NCI-H82 treated with DMSO at 0.1 percent for 48 hours (cell line): ENCODE measurements around the gene RAE1.

Experiments used
- DNase-seq: peaks from one replicate; lab custom pipeline; 2025; ENCODE audit not compliant: unreplicated experiment; lab: John Stamatoyannopoulos, UW

The RAE1 gene

DNA sequence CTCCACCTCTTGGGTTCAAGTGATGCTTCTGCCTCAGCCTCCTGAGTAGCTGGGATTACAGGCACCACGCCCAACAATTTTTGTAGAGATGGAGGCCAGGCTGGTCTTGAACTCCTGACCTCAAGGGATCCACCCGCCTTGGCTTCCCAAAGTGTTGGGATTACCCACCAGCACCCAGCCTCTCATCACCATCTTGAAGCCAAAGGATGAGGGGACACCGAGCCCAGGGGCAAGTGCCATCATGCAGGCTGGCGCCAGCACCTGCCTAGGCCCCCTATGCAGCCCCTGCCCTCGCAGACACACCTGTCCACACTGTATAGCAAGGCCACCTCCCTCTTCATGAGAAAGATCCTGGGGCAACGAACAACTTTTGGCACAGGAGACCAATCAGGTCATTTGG is 34.9 kb downstream of the RAE1 start:
- DNase-seq, result no peak

DNA sequence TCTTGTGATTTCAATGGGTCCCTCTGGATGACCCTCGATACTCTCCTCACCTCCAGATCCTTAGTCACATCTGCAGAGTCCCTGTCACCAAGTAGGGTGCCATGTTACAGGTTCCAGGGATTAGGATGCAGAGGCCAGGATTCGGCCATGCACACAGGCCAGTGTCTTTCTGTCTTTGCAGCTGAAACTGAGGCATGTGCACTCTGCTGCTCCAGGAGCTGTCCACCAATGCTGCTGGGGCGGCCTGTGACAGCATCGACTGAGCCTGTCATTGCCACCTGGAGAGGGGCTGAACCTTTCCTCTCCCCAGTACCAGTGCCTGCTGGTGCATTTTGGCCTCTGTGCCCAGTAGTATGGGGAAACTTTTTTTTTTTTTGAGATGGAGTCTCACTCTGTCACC is 35.7 kb downstream of the RAE1 start:
- no peak for DNase-seq

DNA sequence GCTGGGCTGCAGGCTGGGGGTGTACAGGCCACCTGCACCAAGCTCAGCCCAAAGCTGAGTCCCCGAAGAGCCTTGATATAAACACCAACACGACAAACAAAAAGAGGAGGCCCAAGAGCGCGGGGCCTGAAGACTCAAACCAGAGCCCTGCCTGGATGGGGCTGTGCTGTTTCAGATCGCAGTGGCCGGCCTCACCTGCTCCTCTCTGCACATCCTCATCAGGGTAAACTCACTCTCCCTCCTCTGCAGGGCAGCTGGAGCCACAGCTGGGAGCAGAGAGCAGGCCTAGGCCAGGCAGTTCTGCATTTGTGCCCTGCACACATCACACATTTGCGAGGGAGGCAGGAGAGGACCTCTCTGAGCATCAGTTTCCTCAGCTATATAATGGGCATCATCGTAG is 36.4 kb downstream of the RAE1 start:
- no peak for DNase-seq

DNA sequence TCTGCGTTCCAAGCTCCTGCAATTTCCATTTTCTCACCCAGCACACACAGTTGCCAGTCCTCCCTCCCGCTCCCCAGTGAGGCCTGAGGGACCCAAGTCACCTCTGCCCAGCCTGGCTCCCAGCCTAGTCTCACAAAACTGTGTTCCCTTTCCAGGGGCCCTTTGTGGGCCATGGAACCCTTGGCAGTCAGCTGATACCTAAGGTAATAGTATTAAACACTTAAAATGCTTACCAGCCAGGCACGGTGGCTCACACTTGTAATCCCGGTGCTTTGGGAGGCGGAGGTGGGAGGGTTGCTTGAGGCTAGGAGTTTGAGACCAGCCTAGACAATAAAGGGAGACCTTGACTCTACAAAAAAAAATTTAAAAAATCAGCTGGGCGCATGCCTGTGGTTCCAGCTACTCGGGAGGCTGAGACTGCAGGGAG is 36.9 kb downstream of the RAE1 start:
- no peak for DNase-seq

DNA sequence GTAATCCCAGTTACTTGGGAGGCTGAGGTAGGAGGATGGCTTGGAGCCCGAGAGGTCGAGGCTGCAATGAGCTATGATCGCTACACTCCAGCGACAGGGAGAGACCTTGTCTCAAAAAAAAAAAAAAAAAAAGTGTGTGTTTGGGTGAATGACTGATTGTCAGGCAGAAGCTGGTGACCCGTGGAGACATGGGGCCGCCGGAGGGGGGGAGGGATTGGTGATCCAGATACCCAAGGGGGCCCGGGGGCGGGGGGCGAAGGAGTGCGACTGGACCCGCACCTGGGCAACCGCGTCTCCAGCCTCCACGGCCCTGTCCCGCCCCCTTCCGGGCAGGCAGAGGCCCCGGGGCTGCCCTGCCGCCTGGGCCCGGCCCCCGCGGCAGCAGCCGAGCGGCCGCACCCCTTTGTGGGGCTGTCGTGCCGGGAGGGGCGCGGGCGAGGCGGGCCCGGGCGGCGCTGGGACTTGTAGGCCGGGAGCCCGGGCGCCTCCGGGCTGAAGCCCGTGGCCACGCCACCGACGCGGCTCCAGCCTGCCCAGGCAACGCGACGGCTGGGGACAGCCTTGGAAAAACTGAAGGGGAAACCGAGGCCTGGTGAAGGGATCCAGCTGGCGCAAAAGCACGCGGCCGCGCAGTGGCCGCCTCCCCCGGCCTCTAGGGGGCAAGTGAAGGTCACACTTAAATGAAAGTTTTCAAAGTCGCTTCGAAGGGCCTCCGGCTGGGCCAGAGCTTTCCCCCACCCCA is 38.1 kb downstream of the RAE1 start:
- no peak for DNase-seq

DNA sequence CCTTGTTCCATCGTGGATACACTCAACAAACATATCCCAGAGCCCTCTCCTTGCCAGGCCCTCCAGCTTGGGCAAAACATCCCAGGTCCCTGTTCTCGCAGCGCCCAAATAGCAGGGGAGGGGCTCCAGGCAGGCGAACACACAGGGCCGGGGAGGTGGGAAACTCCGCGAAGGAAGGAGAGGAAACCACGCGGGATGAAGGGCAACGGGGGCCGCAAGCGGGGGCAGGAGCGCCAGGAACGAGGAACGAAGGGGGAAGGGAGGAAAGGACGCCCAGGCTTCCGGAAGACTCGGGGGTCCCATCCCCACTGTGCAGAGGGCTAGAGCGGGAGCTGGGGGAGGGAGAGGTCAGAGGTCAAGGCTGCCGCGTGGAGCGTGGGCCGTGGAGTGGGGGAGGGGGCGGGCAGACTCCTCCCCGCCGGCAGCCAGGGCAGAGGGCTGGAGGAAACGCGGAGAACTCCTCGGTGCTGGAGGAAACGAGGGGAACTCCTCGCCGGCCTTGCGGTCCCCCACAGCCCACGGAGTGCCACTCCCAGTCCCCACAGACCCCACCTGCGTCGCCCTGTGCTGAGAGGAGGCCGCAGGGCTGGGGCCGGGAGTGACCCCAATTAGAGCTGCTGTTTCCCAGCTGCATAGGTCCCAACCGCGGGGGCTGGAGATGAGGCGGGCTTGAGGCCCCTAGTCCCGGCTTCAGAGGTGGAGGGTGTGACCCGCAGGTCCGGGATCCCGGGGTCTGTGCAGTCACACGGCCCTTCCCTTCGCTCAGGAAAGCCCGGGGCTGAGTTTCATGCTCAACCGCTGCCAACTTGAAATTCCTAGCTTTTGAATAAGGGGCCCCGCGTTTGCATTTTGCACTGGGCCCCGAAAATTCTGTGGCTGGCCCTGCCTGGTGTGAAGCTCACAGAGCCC is 38.9 kb downstream of the RAE1 start:
- no peak for DNase-seq

DNA sequence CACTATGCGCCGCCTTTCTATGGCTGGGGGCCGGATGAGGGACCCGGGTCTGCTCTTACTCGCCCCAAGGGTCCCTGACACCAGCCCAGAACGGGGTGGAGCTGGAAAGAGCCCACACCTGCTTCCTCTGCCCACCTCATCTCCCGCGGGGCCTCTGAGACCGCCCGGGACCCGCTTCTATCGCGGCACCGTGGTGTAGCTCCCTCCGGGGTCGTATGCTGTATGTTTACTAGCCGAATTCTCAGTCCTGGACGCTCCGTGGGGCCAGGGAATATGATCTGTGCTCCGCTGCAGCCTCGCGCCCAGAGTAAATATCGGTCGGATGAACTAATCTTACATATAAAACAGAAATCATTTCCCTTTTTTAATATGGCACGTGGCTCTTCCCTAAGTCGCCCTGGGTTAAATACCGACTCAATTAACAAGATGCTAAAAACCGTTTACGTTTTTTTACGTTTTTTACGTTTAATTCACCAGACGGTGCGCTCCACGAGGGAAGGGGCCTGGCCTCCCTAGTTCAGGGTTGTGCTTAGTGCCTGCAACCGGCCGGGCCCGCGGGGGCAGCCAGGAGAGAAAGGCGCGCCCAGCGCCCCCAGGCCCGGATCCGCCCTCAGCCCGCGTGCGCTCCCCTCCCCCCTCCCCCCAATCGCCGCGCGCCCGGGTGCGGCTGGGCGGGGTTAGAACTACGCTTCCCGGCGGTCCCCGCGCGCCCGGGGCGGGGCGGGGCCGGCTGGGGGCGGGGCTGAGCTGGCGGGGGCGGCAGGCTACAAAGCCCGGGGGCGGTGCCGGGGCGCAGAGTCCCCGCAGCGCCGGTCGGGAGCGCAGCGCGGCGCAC is 39.8 kb downstream of the RAE1 start, which contains the start of gene RBM38:
RBM38 (plus strand) TSS at position 793 of the 835 bp plus-strand sequence. CDS start 186 bp downstream, outside the sequence.
- DNase-seq, result no peak

DNA sequence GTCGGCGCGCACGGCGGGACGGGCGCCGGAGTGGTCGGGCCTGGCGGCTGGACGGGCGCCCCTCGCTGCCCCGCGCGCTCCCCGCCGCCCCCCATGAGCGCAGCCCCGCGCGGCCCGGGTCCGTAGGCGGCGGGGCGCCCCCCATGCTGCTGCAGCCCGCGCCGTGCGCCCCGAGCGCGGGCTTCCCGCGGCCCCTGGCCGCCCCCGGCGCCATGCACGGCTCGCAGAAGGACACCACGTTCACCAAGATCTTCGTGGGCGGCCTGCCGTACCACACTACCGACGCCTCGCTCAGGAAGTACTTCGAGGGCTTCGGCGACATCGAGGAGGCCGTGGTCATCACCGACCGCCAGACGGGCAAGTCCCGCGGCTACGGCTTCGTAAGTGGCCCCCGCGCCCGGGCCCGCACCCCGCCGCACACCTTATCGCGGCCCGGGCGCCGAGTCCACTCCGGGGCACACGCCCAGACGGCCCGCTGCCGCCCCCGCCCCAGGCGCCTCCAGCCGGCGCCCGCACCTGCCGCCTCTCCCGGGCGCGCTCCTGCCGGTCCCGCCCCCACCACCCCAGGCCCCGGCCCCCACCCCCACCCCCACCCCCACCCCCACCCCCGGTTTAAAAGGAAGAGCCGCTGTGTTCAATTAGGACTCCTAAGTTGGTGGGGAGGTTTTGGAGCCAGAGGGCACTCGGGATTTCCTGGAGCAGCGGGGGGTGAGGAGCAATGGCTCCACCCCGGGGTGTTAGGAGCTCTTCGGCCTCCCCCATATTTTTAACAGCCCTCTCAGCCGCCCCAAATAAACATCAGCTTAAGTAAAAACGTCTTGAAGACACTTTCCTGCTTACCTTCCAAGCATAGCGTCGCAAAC is 40.6 kb downstream of the RAE1 start:
- DNase-seq, result no peak

DNA sequence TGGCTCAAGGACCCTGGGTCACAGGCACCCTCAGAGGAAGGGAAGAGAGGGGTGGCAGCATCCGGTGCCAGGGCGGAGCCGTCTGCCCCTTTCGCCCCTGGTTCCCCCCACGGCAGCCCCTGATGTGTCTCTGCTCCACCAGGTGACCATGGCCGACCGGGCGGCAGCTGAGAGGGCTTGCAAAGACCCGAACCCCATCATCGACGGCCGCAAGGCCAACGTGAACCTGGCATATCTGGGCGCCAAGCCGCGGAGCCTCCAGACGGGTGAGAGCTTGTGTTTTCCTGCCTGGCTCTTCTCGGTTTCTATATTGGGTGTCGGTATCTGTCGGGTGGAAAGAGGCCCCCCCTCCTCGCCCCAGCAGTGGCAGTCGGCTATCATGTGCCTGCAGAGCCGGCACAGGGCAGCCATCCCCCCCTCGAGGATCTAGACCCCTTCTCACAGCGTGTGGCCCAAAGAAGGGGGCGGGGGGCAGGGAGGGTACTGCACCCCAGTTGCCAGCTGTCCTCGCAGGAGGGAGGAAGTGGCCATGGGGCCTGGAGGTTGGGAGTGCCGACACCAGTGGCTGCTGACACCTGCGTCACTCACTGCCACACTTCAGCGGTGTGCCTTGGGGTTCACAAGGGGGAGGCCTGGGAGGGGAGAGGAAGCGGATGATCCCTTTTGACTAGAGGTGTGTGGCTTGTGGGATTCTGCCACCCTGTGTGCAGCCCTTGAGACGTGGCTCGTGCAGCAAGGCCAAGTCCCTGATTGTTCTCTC is 41.6 kb downstream of the RAE1 start:
- DNase-seq, result no peak

DNA sequence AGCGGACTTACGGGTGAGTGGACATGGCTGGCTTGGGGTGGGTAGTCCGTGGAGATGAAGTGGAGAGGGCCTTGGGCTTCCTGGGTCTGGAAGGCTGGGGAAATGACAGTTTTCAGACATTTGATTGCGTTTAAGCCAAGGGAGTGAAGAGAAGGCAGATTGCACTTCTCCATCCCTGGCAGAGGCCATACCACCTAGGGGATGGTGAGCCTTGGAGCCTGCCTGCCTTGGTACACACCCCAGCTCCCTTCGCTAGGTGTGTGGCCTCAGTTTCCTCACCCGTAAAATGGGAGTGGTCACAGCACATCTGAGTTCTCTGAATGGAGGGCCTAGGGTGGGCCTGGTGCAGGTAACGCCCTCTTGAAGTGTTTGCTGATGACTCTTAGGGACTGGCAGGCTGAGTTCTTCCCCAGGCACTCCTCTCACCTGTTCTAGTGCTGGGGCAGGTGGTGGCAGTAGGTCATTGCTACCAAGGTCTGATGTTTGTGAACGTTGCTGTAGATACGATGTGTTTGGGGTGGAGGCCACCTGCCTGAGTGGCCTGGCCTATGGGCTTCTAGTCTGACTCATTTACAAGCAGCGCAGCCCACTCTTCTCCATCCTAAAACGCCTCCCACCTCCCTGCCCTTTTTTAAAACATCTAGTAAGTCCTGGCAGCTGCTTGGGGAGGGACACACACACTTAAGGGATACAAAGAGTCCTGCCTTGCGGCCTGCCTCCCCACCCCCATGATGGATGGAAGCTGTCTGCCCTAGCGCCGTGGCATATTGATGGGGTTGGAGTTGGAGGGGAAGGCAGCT is 42.5 kb downstream of the RAE1 start:
- no peak for DNase-seq

DNA sequence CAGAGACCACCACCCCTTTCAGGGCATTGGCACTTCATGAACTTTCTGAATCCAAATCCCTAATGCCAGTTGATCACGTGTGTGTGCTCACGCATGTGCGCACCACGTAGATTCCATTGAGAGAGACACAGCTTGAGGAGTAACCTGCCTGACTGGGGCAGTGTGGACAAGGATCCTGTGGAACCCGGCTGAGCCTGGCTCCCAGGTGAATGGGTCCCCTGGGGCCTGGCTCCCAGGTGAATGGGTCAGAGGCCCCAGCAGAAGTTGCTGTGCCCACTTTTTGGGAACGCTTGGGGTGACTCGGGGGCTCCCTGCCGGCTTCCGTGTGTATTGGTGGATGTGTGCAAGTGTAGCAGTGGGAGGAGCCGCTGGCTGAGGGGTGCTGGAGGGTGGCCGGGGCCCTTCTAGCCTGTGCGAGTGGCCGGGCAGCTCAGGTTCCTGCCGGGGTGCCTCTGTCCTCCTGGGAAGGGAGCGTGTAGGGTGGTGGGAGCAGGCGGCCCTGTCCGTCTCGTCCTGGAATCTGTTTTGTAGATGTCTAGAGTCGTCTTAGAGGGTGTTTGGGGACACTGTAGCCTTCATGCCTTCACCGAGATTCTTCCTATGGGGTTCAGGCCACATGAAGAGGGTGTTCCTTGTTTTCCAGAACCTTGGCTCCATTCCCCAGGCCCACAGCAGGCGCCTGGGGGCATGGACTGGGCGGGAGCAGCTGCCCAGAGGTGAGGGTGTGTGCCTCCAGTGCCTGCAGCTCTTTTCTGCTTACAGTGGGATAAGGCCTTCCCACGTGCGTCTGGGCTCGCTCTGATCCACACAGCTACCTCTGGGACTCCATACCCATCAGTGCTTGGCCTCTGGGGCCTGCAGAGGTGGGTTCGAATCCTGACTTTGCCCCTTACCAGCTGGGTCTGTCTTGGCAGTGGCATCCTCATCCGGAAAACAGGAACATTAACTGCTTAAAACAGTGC is 43.3 kb downstream of the RAE1 start:
- DNase-seq, result no peak

DNA sequence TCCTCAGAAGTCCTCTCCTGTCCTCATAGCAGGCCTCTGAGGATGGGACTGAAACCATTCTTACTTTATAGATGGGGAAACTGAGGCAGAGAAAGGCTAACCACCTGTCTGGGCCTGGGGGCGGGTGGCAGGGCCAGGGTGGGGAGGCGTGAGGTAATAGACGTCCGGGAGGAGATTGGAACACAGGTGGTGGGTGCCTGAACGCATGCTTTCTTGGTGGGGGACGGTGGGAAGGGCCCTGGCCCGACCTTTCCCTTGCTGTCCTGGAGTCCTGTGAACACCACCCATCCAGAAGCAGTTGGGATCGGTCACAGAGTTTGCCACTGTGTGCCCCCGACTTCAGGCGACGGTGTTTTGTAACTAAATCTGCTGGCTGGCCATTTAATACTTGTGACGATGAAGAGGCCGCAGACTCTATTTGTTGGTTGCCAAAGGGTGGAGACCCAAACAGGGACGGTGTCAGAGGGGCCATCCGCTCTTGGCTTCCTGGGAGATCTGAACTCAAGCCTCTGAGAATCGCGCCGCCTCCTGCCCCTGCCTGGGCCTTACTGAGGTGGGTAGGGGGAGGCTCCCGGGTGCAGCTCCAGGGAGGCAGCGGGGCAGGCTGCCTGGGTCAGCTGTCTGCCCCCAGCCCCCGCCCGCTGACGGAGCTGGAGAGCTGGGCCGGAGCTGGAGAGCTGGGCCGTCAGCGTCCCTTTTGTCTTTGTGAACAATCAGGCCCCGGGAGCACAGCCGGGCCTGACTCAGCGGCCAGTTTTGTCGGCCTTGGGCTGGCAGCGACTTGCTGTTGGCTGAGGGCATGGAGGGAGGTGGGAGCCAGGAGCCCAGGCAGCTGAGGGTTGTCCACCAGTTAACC is 44.3 kb downstream of the RAE1 start:
- no peak for DNase-seq

DNA sequence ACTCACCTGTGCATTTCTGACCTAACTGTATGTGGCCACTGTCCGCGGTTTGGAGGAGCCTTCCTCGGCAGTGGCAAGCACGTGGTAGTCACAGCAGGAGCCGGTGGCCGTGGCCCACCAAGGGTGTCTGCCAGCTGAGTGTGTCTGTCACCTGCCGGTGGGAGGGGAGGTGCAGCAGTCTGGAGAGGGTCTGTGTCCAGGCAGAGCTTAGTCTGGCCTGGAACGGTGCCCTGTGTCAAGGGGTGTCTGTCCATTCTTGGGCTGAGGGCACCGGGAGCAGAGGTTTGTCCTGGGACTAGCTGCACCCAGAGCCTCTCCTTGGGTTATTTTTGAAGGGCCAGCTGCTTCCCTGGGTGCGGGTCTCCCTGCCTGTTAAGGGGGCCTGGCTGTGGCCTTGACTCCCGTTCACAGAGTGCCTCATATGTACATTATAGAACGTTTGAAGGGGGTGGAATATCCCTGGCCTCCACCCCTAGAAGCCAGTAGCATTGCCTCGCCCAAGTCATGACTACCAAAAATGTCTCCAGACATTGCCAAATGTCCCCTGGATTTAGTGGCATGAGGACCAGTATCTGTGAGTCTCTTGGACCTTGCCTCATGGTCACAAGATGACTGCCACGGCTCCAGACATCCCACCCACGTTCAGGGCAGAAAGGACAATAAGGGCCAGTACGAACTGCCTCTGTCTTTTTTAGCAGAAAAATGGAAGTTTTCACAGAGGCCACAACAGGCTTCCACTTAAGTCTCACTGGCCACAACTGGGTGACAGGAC is 45.3 kb downstream of the RAE1 start:
- DNase-seq, result no peak

DNA sequence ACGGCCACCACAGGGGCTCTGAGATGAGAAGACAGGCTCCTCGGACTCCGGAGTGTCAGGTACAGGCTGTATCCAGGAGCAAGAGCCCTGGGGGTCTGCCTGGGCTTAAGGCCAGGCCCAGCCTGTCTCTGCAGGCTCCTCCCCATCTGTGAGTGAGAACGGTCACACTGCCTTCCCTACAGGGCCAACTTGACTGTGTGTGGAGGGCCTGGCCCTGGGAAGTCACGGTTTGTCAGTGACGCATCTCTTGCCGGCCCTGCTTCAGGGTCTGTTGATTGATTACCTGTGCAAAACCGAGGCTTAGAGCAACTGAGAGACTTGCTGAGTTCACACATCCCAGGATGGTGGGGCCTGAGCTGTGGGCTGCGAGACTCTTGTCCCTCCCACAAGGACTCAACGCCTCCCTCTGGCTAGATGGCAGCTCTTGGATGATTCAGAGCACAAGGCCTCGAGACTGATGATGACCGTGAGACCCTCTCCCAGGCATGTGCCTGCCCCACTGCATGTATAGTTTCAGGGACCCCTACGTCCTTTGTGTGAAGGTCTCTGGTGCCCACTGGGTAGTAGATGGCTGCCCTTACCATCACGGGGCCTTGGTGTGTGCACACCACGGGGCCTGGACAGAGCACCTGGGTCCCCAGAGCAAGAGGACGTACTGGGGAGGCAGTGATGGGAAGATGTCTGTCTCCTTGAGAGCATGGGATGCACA is 46.1 kb downstream of the RAE1 start:
- no peak for DNase-seq

DNA sequence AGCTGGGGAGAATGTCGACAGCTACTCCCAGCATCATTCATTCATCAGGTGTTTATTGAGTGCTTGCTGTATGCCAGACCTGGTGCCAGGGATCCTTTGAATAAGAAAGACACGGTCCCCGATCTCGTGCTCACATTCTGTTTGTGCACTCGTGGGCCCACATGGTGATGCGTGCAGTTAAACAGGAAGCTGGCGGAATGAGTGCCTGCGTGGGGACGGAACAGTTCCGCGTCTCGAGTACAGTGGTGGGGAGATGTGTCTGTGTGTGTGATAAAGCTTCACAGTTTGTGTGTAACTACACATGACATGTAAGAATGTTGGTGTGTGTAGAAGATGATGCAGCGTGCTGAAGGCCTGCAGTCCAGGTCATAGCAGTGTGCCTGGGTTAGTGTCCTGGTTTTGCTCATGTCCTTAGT is 46.6 kb downstream of the RAE1 start:
- no peak for DNase-seq
